Heart left ventricle (tissue), 16 donors: ENCODE results near the gene MTNR1B. TPM values are rescaled to one million over a fixed set of nuclear protein-coding genes. Genes with fewer than 3 reads are reported as not detected.

Experiments
- ATAC-seq, 4 donors: fragments of 200-7000 bp; cut with Tn5 transposase; one replicate each; pipeline ENCODE4 v1.9.1; 2020 to 2022; ENCODE audit warnings: moderate library complexity in 4 of 4, mild to moderate bottlenecking in 3 of 4, moderate number of reproducible peaks in 1 of 4
- DNase-seq, 5 donors: peaks; one replicate each; pipeline ENCODE4 v3.0.0-alpha.2; 2020
- H3K27ac ChIP-seq, 12 donors: fragments of 200-600 bp; sonication (generic) in 4 of 12; one replicate each; pipeline versions ENCODE4 v1.5.0 to v1.8.0; 2016 to 2022; ENCODE audit warnings: mild to moderate bottlenecking in 2 of 12
- H3K27me3 ChIP-seq, 9 donors: fragments of 200-600 bp; sonication (generic) in 2 of 9; one replicate each; pipeline versions ENCODE4 v1.5.1 to v1.8.0; 2016 to 2022; ENCODE audit warnings: mild to moderate bottlenecking in 3 of 9
- H3K36me3 ChIP-seq, 9 donors: fragments of 200-600 bp; sonication (generic) in 2 of 9; one replicate each; pipeline versions ENCODE4 v1.5.0 to v1.8.0; 2018 to 2022; ENCODE audit warnings: mild to moderate bottlenecking in 2 of 9
- H3K4me1 ChIP-seq, 12 donors: fragments of 200-600 bp; sonication (generic) in 4 of 12; one replicate each; pipeline versions ENCODE4 v1.5.0 to v1.8.0; 2016 to 2022; ENCODE audit warnings: mild to moderate bottlenecking in 3 of 12
- H3K4me3 ChIP-seq, 12 donors: fragments of 200-600 bp; sonication (generic) in 4 of 12; one replicate each; pipeline versions ENCODE4 v1.5.0 to v1.8.0; 2017 to 2022; ENCODE audit warnings: mild to moderate bottlenecking in 9 of 12, moderate library complexity in 4 of 12
- H3K9me3 ChIP-seq, 12 donors: fragments of 200-600 bp; sonication (generic) in 4 of 12; one replicate each; pipeline versions ENCODE4 v1.5.0 to v1.8.0; 2016 to 2022; ENCODE audit warnings: mild to moderate bottlenecking in 1 of 12
- POLR2A ChIP-seq, 2 donors: fragments of 450-650 bp; IDR thresholded peaks; one replicate each; pipeline ENCODE4 v1.6.1; 2017; ENCODE audit warnings: antibody characterized with exemption in 2 of 2, mild to moderate bottlenecking in 2 of 2, moderate library complexity in 2 of 2
- WGBS, 4 donors: extraction: QIAGEN DNeasy Blood & Tissue Kit in 2 of 4; methylation state at CpG; one replicate each; pipeline versions ENCODE4 v1.1.5 to v1.1.7; 2013 to 2018; 5-methylcytosine and 5-hydroxymethylcytosine counted together
- intact Hi-C, 10 donors: fragments of 100-400 bp; cut with DNase I; formaldehyde crosslinking; loops; one replicate each; pipeline versions ENCODE4 v1.11.1 to v1.14.2; 2022
- polyA plus RNA-seq, 2 donors: library from polyadenylated mRNA; stranded (reverse); fragments of 200-250 nt; gene quantifications; one replicate each; pipeline ENCODE4 v1.2.3, GENCODE V29; 2013
- total RNA-seq, 9 donors: library from RNA; depleted of rRNA in 2 of 9; stranded (reverse); fragments of >200 nt in 2 of 9; fragmentation: NEBNext Ultra II Directional in 3 of 9; extraction: Animal tissue kit (Norgen Biotek cat#: 25700) in 3 of 9; gene quantifications; one replicate each; pipeline versions ENCODE4 v1.1.0 to v1.2.4, GENCODE V29; 2016 to 2023
- TF ChIP-seq, protein P1 (sequence below), 12 donors: fragments of 200-600 bp; sonication (generic) in 4 of 12; IDR thresholded peaks; one replicate each; pipeline versions ENCODE4 v1.5.0 to v1.8.0; 2018 to 2022; ENCODE audit warnings: antibody characterized with exemption in 12 of 12, mild to moderate bottlenecking in 5 of 12
- donor health status: ischemic (EF 13 %, LVEDD 7.1; RV severe dilation, severe dysfunction).
- donor health status: healthy with polysubstance abuse.
- donor health status: DM: no; HTN: yes; CAD: no.
- donor health status: DM: no; HTN: no; CAD: no.
- donor health status: ischemic (EF 25% LVEDD 6.9; RV normal size, moderate dysfunction).
- donor health status: ischemic (EF 25% LVEDD 5.7; RV mildly dilated, moderate dysfunction).
- donor health status: healthy.
- donor health status: DM: yes; HTN: yes; CAD: no.
- donor health status: ischemic (EF 35%, LVEDD 5.7; RV mildly dilated, moderate dysfunction).
- donor health status: nonischemic (EF 11% LVEDD 7.7; RV severe dilation, severe dysfunction).
- donor health status: DM: yes; HTN: yes; CAD: no.
- donor health status: PGD.
- donor health status: ischemic (EF 29% LVEDD 5.4; RV normal size, mild dysfunction).
- donor health status: nonischemic (EF 23%, LVEDD 6.1; RV moderate dilation, normal function).

Gene MTNR1B
- total and polyA plus RNA-seq, 11 donors, result not detected

DNA sequence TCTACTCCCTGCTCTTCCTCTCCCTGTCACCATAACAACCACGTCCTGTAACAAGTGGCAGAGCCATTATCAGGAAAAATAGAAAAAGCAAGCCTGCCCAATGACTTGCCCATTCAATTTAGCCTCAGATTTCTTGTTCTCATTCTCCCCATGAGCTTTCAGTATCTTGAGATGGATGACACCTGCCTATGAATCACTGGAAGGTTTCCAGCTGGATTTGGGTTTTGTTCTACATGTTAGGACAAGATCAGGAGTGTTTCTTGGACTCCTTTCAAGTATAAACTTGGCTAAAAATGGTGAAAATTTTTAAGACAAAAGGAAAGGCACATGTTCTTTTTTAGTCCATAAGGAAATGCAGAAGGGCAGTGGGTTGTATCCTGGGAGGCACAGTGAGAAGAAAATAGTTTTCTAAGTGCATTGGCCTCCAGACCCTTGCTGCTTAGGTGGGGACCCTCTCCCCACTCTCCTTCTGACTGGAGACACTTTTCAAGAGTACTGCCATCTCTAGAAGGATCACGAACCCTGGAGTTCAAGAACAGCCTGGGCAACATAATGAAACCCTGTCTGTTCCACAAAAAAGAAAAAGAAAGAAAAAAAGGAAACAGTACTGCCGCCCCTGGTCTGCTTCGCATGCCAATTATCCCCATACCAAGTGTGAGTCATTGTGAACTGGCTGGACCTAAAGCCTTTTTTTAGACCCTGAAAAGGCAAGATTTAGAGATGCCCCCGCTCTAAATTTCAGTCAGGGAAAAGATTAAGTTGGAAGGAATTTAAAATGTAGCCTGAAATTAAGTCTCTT, 51.0 kb downstream of the MTNR1B start:
- 40 to 49% (median 45%) methylated on average over 5 of the region's 5 CpGs for WGBS, 4 donors
- intact Hi-C loops, result no loop called here
- TF ChIP-seq, protein P1, sequence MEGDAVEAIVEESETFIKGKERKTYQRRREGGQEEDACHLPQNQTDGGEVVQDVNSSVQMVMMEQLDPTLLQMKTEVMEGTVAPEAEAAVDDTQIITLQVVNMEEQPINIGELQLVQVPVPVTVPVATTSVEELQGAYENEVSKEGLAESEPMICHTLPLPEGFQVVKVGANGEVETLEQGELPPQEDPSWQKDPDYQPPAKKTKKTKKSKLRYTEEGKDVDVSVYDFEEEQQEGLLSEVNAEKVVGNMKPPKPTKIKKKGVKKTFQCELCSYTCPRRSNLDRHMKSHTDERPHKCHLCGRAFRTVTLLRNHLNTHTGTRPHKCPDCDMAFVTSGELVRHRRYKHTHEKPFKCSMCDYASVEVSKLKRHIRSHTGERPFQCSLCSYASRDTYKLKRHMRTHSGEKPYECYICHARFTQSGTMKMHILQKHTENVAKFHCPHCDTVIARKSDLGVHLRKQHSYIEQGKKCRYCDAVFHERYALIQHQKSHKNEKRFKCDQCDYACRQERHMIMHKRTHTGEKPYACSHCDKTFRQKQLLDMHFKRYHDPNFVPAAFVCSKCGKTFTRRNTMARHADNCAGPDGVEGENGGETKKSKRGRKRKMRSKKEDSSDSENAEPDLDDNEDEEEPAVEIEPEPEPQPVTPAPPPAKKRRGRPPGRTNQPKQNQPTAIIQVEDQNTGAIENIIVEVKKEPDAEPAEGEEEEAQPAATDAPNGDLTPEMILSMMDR (IDR thresholded peaks at IDR 0.05), result no peak
- TF ChIP-seq POLR2A (IDR thresholded peaks at IDR 0.05), result no peak
- Histone ChIP-seq H3K9me3 (peaks cover 0 to 5% (median 0%) of the 10 kb centered on the region in 12 donors), H3K36me3 (no peaks in the 10 kb centered on the region), H3K27me3 (no peaks in the 10 kb centered on the region), H3K4me1 (no peaks in the 10 kb centered on the region), H3K4me3 (no peak overlapping the region), H3K27ac (no peak overlapping the region)
- DNase-seq (no peak), ATAC-seq (no peak)

DNA sequence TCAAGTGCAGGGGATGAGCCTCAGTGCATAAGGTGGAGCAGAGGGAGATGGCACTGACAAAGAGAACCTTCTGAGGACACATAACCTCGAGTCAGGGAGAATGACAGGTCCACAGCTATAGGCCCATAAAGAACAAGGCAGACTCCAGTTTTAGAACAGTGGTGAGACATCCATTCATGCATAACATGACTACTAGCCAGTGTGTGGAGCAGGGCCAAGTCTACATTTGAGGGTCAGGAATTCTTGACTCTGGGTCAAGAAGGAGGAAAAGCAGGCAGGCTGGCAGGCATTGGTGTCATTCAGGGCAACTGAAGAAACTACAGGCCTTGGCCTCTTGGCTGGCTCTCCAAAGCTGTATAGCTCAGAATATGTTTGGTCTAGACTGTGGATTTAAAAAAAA, 54.9 kb downstream of the MTNR1B start:
- intact Hi-C loops, result no loop called here
- Histone ChIP-seq H3K27ac (no peak overlapping the region), H3K9me3 (no peaks in the 10 kb centered on the region), H3K4me3 (no peak overlapping the region), H3K27me3 (no peaks in the 10 kb centered on the region), H3K36me3 (no peaks in the 10 kb centered on the region), H3K4me1 (no peaks in the 10 kb centered on the region)
- no peak for TF ChIP-seq POLR2A (IDR thresholded peaks at IDR 0.05)
- TF ChIP-seq, protein P1 (IDR thresholded peaks at IDR 0.05), result no peak
- DNase-seq (no peak), ATAC-seq (no peak)
- 31 to 69% (median 56%) methylated on average over 1 of the region's 1 CpG for WGBS, 4 donors

DNA sequence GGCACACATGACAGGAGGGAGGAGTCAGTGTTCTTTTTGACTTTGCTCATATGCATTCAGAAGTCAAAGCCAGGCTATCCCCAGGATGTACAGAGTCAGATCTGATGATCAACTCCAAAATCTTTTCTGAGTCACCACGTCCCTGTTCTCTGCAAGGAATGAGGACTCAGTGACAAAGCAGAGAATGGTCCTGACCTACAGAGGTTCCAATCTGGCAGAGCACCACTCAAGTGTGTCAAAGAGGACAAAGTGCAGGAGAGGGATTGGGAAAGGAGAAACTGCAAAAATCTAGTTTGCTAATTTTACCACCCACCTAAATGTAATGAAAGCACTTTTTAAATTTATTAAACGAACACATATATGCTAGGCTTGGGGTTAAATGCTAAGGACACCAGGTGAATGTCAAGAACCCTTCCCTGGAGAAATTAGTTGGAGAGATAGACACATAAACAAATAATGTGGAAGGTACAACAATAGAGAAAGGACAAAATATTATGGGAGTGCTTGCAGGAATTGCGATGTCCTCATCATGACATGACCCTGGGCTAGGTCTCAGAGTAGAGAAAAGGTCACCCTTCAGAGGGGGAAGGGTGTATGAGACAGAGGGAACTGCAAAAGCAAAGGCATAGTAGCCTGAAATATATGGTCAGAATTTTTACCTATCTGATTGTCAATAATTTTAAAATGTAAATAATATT, 56.3 kb downstream of the MTNR1B start:
- Histone ChIP-seq H3K4me1 (no peaks in the 10 kb centered on the region), H3K4me3 (no peak overlapping the region), H3K9me3 (no peaks in the 10 kb centered on the region), H3K27me3 (no peaks in the 10 kb centered on the region), H3K27ac (no peak overlapping the region), H3K36me3 (no peaks in the 10 kb centered on the region)
- 54 to 63% (median 62%) methylated on average over 3 of the region's 3 CpGs for WGBS, 4 donors
- intact Hi-C loops, result no loop called here
- TF ChIP-seq, protein P1 (IDR thresholded peaks at IDR 0.05), result no peak
- TF ChIP-seq POLR2A (IDR thresholded peaks at IDR 0.05), result no peak
- ATAC-seq (no peak), DNase-seq (no peak)

DNA sequence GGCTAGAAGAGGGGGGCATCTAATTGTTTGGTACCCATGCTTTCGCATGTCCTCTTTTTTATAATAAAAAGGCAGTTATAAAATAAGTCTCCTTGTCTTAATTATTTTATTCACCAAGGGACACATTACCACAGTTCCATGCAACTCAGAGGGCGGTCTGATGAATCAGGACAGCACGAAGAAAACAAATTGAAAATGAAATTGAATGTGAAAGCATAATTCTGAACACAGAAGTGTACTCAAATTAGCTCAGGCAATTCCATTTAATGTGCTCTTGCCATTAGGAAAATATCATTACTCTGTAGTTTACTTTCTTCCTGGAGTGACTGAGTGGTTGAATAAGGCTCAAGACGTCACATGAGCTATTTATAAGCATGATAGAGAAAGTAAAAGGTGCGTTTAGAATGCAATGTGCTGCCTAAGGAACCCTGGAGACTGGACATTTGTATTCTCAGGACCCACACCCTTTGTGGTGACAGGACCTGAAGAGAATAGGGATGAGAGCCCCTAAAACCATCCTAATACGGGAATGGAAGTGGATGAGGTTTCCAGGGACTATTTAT, 59.6 kb downstream of the MTNR1B start:
- WGBS, 4 donors, result 63 to 70% (median 69%) methylated on average over 6 of the region's 6 CpGs

More for the DNA sequence above, 59.6 kb downstream of the MTNR1B start:
- Histone ChIP-seq H3K4me3 (no peak overlapping the region), H3K4me1 (no peaks in the 10 kb centered on the region), H3K27me3 (no peaks in the 10 kb centered on the region), H3K36me3 (no peaks in the 10 kb centered on the region), H3K27ac (no peak overlapping the region), H3K9me3 (no peaks in the 10 kb centered on the region)
- intact Hi-C loops, result no loop called here
- no peak for TF ChIP-seq POLR2A (IDR thresholded peaks at IDR 0.05)
- no peak for ATAC-seq
- no peak for DNase-seq
